ENCODE results near the gene POU4F2. TPM values are rescaled to one million over a fixed set of nuclear protein-coding genes. Genes with fewer than 3 reads are reported as not detected.

POU4F2 gene
- total RNA-seq: not detected in 2 replicates

DNA sequence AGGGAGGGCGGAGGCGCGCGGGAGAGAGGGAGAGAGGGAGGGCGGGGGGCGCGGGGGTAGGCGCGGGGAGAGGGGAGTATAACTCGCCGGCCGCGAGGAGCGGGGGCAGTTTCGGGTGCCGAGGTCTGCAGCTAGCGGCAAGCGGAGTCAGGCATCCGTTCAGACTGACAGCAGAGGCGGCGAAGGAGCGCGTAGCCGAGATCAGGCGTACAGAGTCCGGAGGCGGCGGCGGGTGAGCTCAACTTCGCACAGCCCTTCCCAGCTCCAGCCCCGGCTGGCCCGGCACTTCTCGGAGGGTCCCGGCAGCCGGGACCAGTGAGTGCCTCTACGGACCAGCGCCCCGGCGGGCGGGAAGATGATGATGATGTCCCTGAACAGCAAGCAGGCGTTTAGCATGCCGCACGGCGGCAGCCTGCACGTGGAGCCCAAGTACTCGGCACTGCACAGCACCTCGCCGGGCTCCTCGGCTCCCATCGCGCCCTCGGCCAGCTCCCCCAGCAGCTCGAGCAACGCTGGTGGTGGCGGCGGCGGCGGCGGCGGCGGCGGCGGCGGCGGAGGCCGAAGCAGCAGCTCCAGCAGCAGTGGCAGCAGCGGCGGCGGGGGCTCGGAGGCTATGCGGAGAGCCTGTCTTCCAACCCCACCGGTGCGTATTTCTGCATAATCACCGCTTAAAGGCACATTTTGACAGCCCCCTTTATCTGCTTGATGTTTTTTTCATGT, at the start of gene POU4F2:
Gene POU4F2 (plus strand): TSS at position 108 of the 720 bp plus-strand sequence. CDS start 248 bp downstream, at position 356.
- H3K4me3 ChIP-seq (ENCODE audit: low read depth, low read length): no peak within 1 kb of the TSS
- no peak for TF ChIP-seq CTCF (conservative IDR thresholded peaks at IDR 0.05; ENCODE audit: low read depth, low read length)
- no peak for DNase-seq (ENCODE audit: low read depth)

DNA sequence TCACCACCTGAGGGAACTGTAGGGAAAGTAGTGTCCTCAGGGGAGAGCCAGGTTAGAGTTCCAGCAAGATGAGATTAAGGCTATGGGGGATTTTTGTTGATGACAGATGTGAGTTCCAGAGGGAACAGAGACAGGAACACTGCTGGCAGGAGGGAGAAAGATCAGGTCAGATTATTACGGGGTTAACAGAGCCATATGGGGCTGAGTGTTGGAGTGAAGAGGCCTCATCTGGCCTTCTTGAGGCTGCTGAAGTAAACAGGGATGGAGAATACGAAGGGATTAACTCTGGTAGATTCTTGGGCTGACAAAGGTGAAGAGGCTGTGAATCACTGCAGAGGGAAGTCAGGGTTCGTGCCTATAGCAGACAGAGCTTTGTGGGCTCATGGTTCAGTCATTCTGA, 47.9 kb upstream of the POU4F2 start:
- no peak for TF ChIP-seq CTCF (conservative IDR thresholded peaks at IDR 0.05; ENCODE audit: low read depth, low read length)
- no peak overlapping the region for H3K4me3 ChIP-seq (ENCODE audit: low read depth, low read length)
- no peak for DNase-seq (ENCODE audit: low read depth)

- DNase-seq (ENCODE audit: low read depth): no peak
- no peak overlapping the region for H3K4me3 ChIP-seq (ENCODE audit: low read depth, low read length)
- no peak for TF ChIP-seq CTCF (conservative IDR thresholded peaks at IDR 0.05; ENCODE audit: low read depth, low read length)
Observed at GRCh38 chr4:146592019-146592418, 46.7 kb upstream of the POU4F2 start.

DNA sequence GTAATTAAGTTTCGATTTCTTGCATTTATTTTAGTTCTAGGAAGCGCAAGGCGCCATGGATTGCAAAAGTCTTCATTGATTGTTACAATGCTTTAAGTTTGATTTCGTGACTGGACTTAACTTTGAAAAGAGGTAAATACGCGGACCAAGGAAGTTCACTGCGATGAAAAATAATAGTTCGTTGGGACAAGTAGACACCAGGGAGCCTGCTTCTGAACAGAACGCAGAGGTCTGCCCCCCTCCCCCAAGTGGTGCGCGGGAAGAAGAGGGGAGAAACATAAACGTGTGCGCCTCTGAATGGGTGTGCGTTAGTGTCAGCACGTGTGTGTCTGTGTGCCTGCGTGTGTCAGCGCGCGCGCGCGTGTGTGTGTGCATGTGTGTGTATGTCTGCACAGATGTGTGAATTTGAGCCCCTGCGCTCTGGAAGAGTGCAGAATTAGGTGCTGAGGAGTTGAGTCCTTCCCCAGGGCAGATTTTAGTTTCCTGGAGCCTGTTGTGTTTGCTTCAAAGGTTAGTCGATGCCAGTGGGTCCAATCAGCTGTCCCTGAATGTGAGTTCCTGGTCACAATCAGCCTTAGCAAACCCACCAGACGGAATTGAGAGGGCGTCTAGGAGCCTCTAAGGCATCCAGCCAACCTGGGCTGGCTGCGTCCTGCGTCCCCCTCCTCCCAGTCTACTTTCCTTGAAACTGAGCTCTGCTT, 5.8 kb upstream of the POU4F2 start:
- H3K4me3 ChIP-seq (ENCODE audit: low read depth, low read length): no peak overlapping the region
- no peak for DNase-seq (ENCODE audit: low read depth)
- TF ChIP-seq CTCF (conservative IDR thresholded peaks at IDR 0.05; ENCODE audit: low read depth, low read length): no peak

- DNase-seq (ENCODE audit: low read depth): no peak
- no peak overlapping the region for H3K4me3 ChIP-seq (ENCODE audit: low read depth, low read length)
- no peak for TF ChIP-seq CTCF (conservative IDR thresholded peaks at IDR 0.05; ENCODE audit: low read depth, low read length)
Observed at GRCh38 chr4:146633471-146633800, 5.3 kb upstream of the POU4F2 start.

DNA sequence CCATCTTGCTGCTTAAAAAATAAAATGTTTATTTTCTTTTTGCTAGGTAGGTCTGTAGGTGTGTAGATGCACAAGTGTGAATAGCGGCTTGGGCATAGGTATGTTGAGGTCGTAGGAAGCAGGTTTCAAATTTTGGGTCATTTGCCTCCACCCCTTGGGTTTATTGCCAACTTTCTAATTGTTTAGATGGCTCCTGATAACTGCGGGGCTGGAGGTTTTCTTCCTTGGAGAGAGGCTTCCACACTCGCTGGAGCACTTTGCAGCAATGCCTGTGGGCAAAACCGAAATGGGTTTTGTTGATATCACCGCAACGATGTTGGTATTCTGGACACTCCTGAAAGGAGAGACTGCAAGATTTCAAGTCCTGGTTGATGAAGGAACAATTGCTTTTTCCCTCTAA, 3.9 kb upstream of the POU4F2 start:
- no peak overlapping the region for H3K4me3 ChIP-seq (ENCODE audit: low read depth, low read length)
- DNase-seq (ENCODE audit: low read depth): no peak
- TF ChIP-seq CTCF (conservative IDR thresholded peaks at IDR 0.05; ENCODE audit: low read depth, low read length): no peak

All from epithelial cell of proximal tubule (primary cell).